Hepatocyte (in vitro differentiated cells): Measurements from ENCODE around the gene NFKB2. TPM values are rescaled to one million over a fixed set of nuclear protein-coding genes. Genes with fewer than 3 reads are reported as not detected.
A peak's percentile ranks its signal among the peaks of the same experiment; 100 is the strongest.

Source experiments
- DNase-seq: peaks from one replicate; pipeline ENCODE4 v3.0.0-alpha.2; 2016; ENCODE audit warnings: low spot score
- H2AFZ ChIP-seq: fragments of 200-600 bp; sonication (generic); 2 replicates; pipeline ENCODE4 v1.6.0; 2016; ENCODE audit warnings: antibody characterized with exemption, mild to moderate bottlenecking
- H3K27ac ChIP-seq: fragments of 200-600 bp; sonication (generic); 2 replicates; pipeline ENCODE4 v1.5.1; 2016; ENCODE audit warnings: mild to moderate bottlenecking
- H3K27me3 ChIP-seq: fragments of 200-600 bp; sonication (generic); 2 replicates; pipeline ENCODE4 v1.6.1; 2016
- H3K36me3 ChIP-seq: fragments of 200-600 bp; sonication (generic); replicated peaks from 2 replicates; pipeline ENCODE4 v1.5.1; 2016; ENCODE audit warnings: low read depth; ENCODE audit not compliant: insufficient read depth
- H3K4me1 ChIP-seq: fragments of 200-600 bp; sonication (generic); 2 replicates; pipeline ENCODE4 v1.5.1; 2016; ENCODE audit warnings: mild to moderate bottlenecking, moderate library complexity; ENCODE audit not compliant: insufficient read depth
- H3K4me2 ChIP-seq: fragments of 200-600 bp; sonication (generic); 2 replicates; pipeline ENCODE4 v1.6.0; 2016
- H3K4me3 ChIP-seq: fragments of 200-600 bp; sonication (generic); 2 replicates; pipeline ENCODE4 v1.5.1; 2016; ENCODE audit warnings: mild to moderate bottlenecking
- H3K79me2 ChIP-seq: fragments of 200-600 bp; sonication (generic); 2 replicates; pipeline ENCODE4 v1.6.0; 2017; ENCODE audit warnings: mild to moderate bottlenecking
- H3K9me2 ChIP-seq: fragments of 200-600 bp; sonication (generic); replicated peaks from 2 replicates; pipeline ENCODE4 v1.6.0; 2017; ENCODE audit warnings: mild to moderate bottlenecking; ENCODE audit not compliant: insufficient read depth
- H3K9me3 ChIP-seq: fragments of 200-600 bp; sonication (generic); 2 replicates; pipeline ENCODE4 v1.5.1; 2016; ENCODE audit warnings: low read depth, mild to moderate bottlenecking
- H4K20me1 ChIP-seq: fragments of 200-600 bp; sonication (generic); 2 replicates; pipeline ENCODE4 v1.6.0; 2016; ENCODE audit warnings: mild to moderate bottlenecking; ENCODE audit not compliant: insufficient read depth, poor library complexity, severe bottlenecking
- CTCF ChIP-seq: fragments of 200-600 bp; sonication (generic); IDR thresholded peaks from 2 replicates; pipeline ENCODE4 v1.5.1; 2016; ENCODE audit warnings: antibody characterized with exemption, mild to moderate bottlenecking; ENCODE audit not compliant: poor library complexity
- EZH2 ChIP-seq: fragments of 200-600 bp; sonication (generic); IDR thresholded peaks from 2 replicates; pipeline ENCODE4 v1.6.1; 2016; ENCODE audit warnings: antibody characterized with exemption, mild to moderate bottlenecking, borderline replicate concordance
- EZH2phosphoT487 ChIP-seq: fragments of 200-600 bp; sonication (generic); IDR thresholded peaks from one replicate; pipeline ENCODE4 v1.6.1; 2018; ENCODE audit warnings: antibody characterized with exemption, mild to moderate bottlenecking, low read depth, moderate library complexity; ENCODE audit not compliant: unreplicated experiment, severe bottlenecking
- whole genome bisulfite sequencing: methylation state at CpG from one replicate; pipeline ENCODE4 v1.1.6; 2016; ENCODE audit warnings: low lambda C conversion rate; ENCODE audit errors: missing lambda C conversion rate; 5-methylcytosine and 5-hydroxymethylcytosine counted together
- polyA plus RNA-seq: library from polyadenylated mRNA; unstranded; fragments of >200 nt; fragmentation: Nextera tagmentation; extraction: Ambion mirVana; gene quantifications from 2 replicates; pipeline ENCODE4 v1.2.1, GENCODE V29; 2016
- total RNA-seq: library from RNA; depleted of rRNA; stranded (reverse); fragments of >200 nt; gene quantifications from 2 replicates; pipeline ENCODE4 v1.2.3, GENCODE V29; 2014

Gene NFKB2
- total and polyA plus RNA-seq, 2 experiments from 2014 or later, result 23.2 to 27.4 TPM

GRCh38 chr10:102426803-102427287 is 31.3 kb downstream of the NFKB2 start:
- Histone ChIP-seq H2AFZ (no peak overlapping the region), H3K36me3 (no peaks in the 10 kb centered on the region), H3K4me3 (no peak overlapping the region), H3K9me2 (no peaks in the 10 kb centered on the region), H3K27ac (no peak overlapping the region), H3K27me3 (no peaks in the 10 kb centered on the region), H4K20me1 (peaks cover 5% of the 10 kb centered on the region), H3K4me1 (peaks cover 15% of the 10 kb centered on the region), H3K9me3 (no peaks in the 10 kb centered on the region), H3K79me2 (peaks cover 30% of the 10 kb centered on the region), H3K4me2 (no peak overlapping the region)
- DNase-seq, result no peak
- TF ChIP-seq CTCF (no peak), EZH2 (no peak), EZH2phosphoT487 (no peak)
- WGBS, result 92% methylated on average over 7 of the region's 7 CpGs

DNA sequence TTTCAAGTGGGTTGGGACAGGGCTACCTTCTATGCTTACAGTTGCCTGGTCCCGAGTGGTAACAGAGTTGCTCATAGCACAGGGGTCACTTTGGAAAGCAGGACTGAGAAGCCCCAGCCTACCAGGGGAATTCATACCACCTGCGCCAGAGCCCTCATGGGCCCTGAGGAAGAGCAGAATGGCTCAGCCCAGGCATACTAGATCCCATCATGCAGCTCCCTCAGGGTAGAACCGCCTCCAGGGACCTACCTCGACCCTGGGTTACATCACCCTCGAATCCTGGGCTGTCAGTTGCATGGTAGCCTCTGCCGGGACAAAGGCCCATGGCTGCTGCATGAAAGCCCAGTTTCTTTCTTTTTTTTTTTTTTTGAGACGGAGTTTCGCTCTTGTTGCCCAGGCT is 34.0 kb downstream of the NFKB2 start:
- H3K4me2 ChIP-seq, result no peak overlapping the region
- H4K20me1 ChIP-seq, result no peaks in the 10 kb centered on the region
- H3K79me2 ChIP-seq, result peaks cover 20% of the 10 kb centered on the region
- H3K9me3 ChIP-seq, result no peaks in the 10 kb centered on the region
- 87% methylated on average over 8 of the region's 8 CpGs for WGBS
- TF ChIP-seq EZH2, result no peak
- no peak for TF ChIP-seq CTCF
- no peak for TF ChIP-seq EZH2phosphoT487
- no peak overlapping the region for H3K4me3 ChIP-seq
- DNase-seq, result peak; percentile 3
- H3K27ac ChIP-seq, result no peak overlapping the region
- no peaks in the 10 kb centered on the region for H3K9me2 ChIP-seq
- H3K4me1 ChIP-seq, result peaks cover 9% of the 10 kb centered on the region
- H2AFZ ChIP-seq, result no peak overlapping the region
- H3K27me3 ChIP-seq, result no peaks in the 10 kb centered on the region
- H3K36me3 ChIP-seq, result no peaks in the 10 kb centered on the region

GRCh38 chr10:102431452-102432124 is 36.1 kb downstream of the NFKB2 start:
- H3K9me3 ChIP-seq, result no peaks in the 10 kb centered on the region
- no peak for TF ChIP-seq EZH2phosphoT487
- no peak for TF ChIP-seq CTCF
- TF ChIP-seq EZH2, result no peak
- peak overlapping the region; percentile 78 for H3K4me2 ChIP-seq
- 30% methylated on average over 4 of the region's 4 CpGs for WGBS
- peak overlapping the region; percentile 98 for H2AFZ ChIP-seq
- peaks cover 27% of the 10 kb centered on the region for H3K4me1 ChIP-seq
- no peaks in the 10 kb centered on the region for H4K20me1 ChIP-seq
- no peaks in the 10 kb centered on the region for H3K27me3 ChIP-seq
- H3K36me3 ChIP-seq, result no peaks in the 10 kb centered on the region
- peak overlapping the region; percentile 80 for H3K4me3 ChIP-seq
- H3K9me2 ChIP-seq, result no peaks in the 10 kb centered on the region
- H3K27ac ChIP-seq, result peak overlapping the region; percentile 78
- peaks cover 16% of the 10 kb centered on the region for H3K79me2 ChIP-seq
- DNase-seq, result peak; percentile 35
